Hepatocyte (in vitro differentiated cells): ENCODE measurements around the gene CIAO3. TPM values are rescaled to one million over a fixed set of nuclear protein-coding genes. Genes with fewer than 3 reads are reported as not detected.

Experiments used
- DNase-seq: peaks from one replicate; pipeline ENCODE4 v3.0.0-alpha.2; 2016; ENCODE audit warnings: low spot score
- H2AFZ ChIP-seq: fragments of 200-600 bp; sonication (generic); 2 replicates; pipeline ENCODE4 v1.6.0; 2016; ENCODE audit warnings: antibody characterized with exemption, mild to moderate bottlenecking
- H3K27ac ChIP-seq: fragments of 200-600 bp; sonication (generic); 2 replicates; pipeline ENCODE4 v1.5.1; 2016; ENCODE audit warnings: mild to moderate bottlenecking
- H3K27me3 ChIP-seq: fragments of 200-600 bp; sonication (generic); 2 replicates; pipeline ENCODE4 v1.6.1; 2016
- H3K36me3 ChIP-seq: fragments of 200-600 bp; sonication (generic); replicated peaks from 2 replicates; pipeline ENCODE4 v1.5.1; 2016; ENCODE audit warnings: low read depth; ENCODE audit not compliant: insufficient read depth
- H3K4me1 ChIP-seq: fragments of 200-600 bp; sonication (generic); 2 replicates; pipeline ENCODE4 v1.5.1; 2016; ENCODE audit warnings: mild to moderate bottlenecking, moderate library complexity; ENCODE audit not compliant: insufficient read depth
- H3K4me2 ChIP-seq: fragments of 200-600 bp; sonication (generic); 2 replicates; pipeline ENCODE4 v1.6.0; 2016
- H3K4me3 ChIP-seq: fragments of 200-600 bp; sonication (generic); 2 replicates; pipeline ENCODE4 v1.5.1; 2016; ENCODE audit warnings: mild to moderate bottlenecking
- H3K79me2 ChIP-seq: fragments of 200-600 bp; sonication (generic); 2 replicates; pipeline ENCODE4 v1.6.0; 2017; ENCODE audit warnings: mild to moderate bottlenecking
- H3K9me2 ChIP-seq: fragments of 200-600 bp; sonication (generic); replicated peaks from 2 replicates; pipeline ENCODE4 v1.6.0; 2017; ENCODE audit warnings: mild to moderate bottlenecking; ENCODE audit not compliant: insufficient read depth
- H3K9me3 ChIP-seq: fragments of 200-600 bp; sonication (generic); 2 replicates; pipeline ENCODE4 v1.5.1; 2016; ENCODE audit warnings: low read depth, mild to moderate bottlenecking
- H4K20me1 ChIP-seq: fragments of 200-600 bp; sonication (generic); 2 replicates; pipeline ENCODE4 v1.6.0; 2016; ENCODE audit warnings: mild to moderate bottlenecking; ENCODE audit not compliant: insufficient read depth, poor library complexity, severe bottlenecking
- CTCF ChIP-seq: fragments of 200-600 bp; sonication (generic); IDR thresholded peaks from 2 replicates; pipeline ENCODE4 v1.5.1; 2016; ENCODE audit warnings: antibody characterized with exemption, mild to moderate bottlenecking; ENCODE audit not compliant: poor library complexity
- EZH2 ChIP-seq: fragments of 200-600 bp; sonication (generic); IDR thresholded peaks from 2 replicates; pipeline ENCODE4 v1.6.1; 2016; ENCODE audit warnings: antibody characterized with exemption, mild to moderate bottlenecking, borderline replicate concordance
- EZH2phosphoT487 ChIP-seq: fragments of 200-600 bp; sonication (generic); IDR thresholded peaks from one replicate; pipeline ENCODE4 v1.6.1; 2018; ENCODE audit warnings: antibody characterized with exemption, mild to moderate bottlenecking, low read depth, moderate library complexity; ENCODE audit not compliant: unreplicated experiment, severe bottlenecking
- WGBS: methylation state at CpG from one replicate; pipeline ENCODE4 v1.1.6; 2016; ENCODE audit warnings: low lambda C conversion rate; ENCODE audit errors: missing lambda C conversion rate; 5-methylcytosine and 5-hydroxymethylcytosine counted together
- polyA plus RNA-seq: library from polyadenylated mRNA; unstranded; fragments of >200 nt; fragmentation: Nextera tagmentation; extraction: Ambion mirVana; gene quantifications from 2 replicates; pipeline ENCODE4 v1.2.1, GENCODE V29; 2016
- total RNA-seq: library from RNA; depleted of rRNA; stranded (reverse); fragments of >200 nt; gene quantifications from 2 replicates; pipeline ENCODE4 v1.2.3, GENCODE V29; 2014

Gene CIAO3
- total and polyA plus RNA-seq, 2 experiments from 2014 or later: 39.0 to 42.8 TPM

DNA sequence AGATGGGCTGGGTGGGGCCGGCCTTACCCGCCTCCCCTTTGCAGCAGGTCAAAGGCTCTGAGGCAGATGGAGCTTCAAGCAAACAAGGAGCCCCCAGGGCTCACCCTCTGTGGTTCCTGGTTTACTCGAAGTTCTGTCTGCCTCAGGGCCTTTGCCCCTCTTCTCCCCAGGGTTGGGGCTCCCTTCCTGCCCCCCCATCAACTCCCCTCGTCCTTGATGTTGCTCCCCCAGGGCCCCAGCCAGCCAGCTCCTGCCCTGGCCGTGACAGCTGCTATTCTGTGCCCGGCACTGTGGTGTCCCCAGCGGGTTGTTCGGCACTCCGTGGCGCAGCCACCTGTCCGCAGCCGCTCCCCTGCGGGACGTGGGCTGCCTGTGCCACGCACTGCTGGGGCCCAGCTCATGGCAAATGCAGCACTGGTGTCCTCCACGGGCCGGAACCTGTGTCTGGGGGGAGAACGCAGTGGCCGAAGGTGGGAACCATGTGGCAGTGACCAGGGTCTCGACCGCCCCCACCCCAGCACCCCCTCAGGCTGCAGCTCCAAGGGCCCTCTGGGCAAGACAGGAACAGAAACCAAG, 30.2 kb downstream of the CIAO3 start:
- no peak overlapping the region for H3K27ac ChIP-seq
- H3K4me2 ChIP-seq: no peak overlapping the region
- H3K79me2 ChIP-seq: no peaks in the 10 kb centered on the region
- peaks cover 6% of the 10 kb centered on the region for H3K4me1 ChIP-seq
- peaks cover 51% of the 10 kb centered on the region for H3K27me3 ChIP-seq
- no peak overlapping the region for H2AFZ ChIP-seq
- no peaks in the 10 kb centered on the region for H3K9me2 ChIP-seq
- TF ChIP-seq CTCF (no peak), EZH2 (no peak), EZH2phosphoT487 (no peak)
- no peaks in the 10 kb centered on the region for H3K36me3 ChIP-seq
- WGBS: 86% methylated on average over 21 of the region's 21 CpGs
- no peaks in the 10 kb centered on the region for H3K9me3 ChIP-seq
- H4K20me1 ChIP-seq: no peaks in the 10 kb centered on the region
- DNase-seq: no peak
- H3K4me3 ChIP-seq: no peak overlapping the region

DNA sequence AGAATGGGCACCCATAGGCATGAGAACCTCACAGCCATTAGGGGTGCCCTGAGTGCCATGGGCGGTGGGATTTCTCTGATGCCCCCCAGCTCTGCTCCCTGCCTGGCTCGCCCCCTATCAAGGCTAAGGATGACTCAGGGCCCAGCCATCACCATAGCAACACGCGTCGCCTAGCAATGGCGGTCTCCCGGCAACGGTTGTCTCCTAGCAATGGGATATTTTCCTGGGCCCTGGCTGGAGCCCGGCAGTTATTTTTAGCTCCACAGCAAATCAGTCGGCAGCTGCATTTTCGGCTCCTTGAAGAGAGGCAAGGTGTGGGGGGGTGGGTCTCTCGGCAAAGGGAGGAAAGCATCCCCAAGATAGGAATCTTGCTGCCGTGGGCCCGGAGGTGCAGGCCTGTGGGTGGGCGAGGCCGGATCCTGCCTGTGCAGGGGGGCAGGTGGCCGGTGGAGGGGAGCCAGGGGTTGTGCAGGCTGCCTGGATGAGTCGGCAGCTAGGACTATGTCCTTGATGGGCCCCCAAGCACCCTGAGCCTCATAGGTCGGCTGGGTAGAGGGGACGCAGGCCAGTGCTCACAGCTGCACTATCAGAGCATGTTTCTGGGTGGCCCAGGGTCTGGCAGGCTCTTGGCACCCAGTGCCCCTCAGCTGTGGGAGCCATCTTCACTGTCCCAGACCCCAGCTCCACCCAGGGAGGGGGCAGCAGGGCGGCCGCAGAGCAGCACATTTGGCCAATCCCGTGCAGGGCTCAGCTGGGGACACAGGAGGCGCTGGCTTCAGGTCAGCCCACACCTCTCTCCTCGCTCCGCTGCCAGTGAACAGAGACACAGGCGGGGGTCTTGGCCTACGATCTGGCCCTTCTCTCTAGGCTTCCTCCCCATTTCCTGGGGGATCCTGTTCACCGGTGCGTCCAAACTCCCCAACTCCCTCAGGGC, 31.0 kb downstream of the CIAO3 start:
- TF ChIP-seq EZH2phosphoT487 (no peak), EZH2 (no peak), CTCF (no peak)
- H3K9me3 ChIP-seq: no peaks in the 10 kb centered on the region
- H3K4me1 ChIP-seq: peaks cover 3% of the 10 kb centered on the region
- no peak overlapping the region for H3K4me3 ChIP-seq
- WGBS: 42% methylated on average over 30 of the region's 30 CpGs
- no peak overlapping the region for H3K27ac ChIP-seq
- DNase-seq: peak; percentile 71
- H3K27me3 ChIP-seq: peaks cover 54% of the 10 kb centered on the region
- no peaks in the 10 kb centered on the region for H3K79me2 ChIP-seq
- H2AFZ ChIP-seq: no peak overlapping the region
- no peaks in the 10 kb centered on the region for H3K9me2 ChIP-seq
- H3K36me3 ChIP-seq: no peaks in the 10 kb centered on the region
- no peaks in the 10 kb centered on the region for H4K20me1 ChIP-seq
- no peak overlapping the region for H3K4me2 ChIP-seq

DNA sequence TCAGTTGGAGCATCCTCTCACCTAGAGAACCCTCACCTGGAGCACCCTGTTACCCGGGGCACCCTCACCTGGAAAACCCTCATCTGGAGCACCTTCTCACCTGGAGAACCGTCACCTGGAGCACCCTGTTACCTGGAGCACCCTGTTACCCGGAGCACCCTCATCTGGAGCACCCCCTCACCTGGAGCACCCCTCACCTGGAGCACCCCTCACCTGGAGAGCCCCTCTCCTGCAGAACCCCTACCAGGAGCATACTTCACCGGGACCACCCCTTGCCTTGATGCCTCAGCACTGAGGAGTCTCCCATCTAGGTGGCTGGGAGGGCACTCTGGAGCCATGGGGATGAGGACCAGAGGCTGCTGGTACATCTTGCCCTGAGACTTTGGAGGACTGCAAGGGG, 31.8 kb downstream of the CIAO3 start:
- H3K27me3 ChIP-seq: peaks cover 59% of the 10 kb centered on the region
- H3K36me3 ChIP-seq: no peaks in the 10 kb centered on the region
- H3K79me2 ChIP-seq: no peaks in the 10 kb centered on the region
- no peak overlapping the region for H3K4me2 ChIP-seq
- TF ChIP-seq CTCF (no peak), EZH2 (no peak), EZH2phosphoT487 (no peak)
- H3K27ac ChIP-seq: no peak overlapping the region
- H3K9me2 ChIP-seq: no peaks in the 10 kb centered on the region
- no peak overlapping the region for H2AFZ ChIP-seq
- H3K4me1 ChIP-seq: no peaks in the 10 kb centered on the region
- H3K9me3 ChIP-seq: no peaks in the 10 kb centered on the region
- H3K4me3 ChIP-seq: no peak overlapping the region
- no peak for DNase-seq
- no peaks in the 10 kb centered on the region for H4K20me1 ChIP-seq
- WGBS: 94% methylated on average over 3 of the region's 4 CpGs
